NCI-H345 (cell line): ENCODE measurements around the gene PHAF1.

ENCODE experiments used
- DNase-seq: peaks from one replicate; lab custom pipeline; 2025; lab: John Stamatoyannopoulos, UW

The PHAF1 gene

DNA sequence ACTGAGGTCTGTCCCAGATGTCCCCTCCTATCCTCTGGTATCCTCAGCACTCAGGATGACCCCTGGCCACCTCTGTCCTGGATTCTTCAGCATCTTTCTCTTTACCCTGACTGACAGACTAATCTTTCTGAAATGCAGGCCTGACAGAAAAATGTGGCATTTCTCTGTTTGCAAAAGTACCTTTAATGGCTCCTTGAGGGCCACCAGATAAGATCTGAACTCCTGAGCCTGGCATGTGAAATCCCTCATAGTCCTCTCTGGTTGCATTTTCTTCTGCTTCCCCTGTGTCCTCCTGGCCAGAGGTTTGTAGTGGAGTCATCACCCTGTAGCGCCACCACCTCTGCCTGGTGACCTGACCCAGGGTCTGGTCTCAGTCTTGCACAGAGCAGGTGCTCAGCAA, 87.1 kb downstream of the PHAF1 start:
- no peak for DNase-seq

DNA sequence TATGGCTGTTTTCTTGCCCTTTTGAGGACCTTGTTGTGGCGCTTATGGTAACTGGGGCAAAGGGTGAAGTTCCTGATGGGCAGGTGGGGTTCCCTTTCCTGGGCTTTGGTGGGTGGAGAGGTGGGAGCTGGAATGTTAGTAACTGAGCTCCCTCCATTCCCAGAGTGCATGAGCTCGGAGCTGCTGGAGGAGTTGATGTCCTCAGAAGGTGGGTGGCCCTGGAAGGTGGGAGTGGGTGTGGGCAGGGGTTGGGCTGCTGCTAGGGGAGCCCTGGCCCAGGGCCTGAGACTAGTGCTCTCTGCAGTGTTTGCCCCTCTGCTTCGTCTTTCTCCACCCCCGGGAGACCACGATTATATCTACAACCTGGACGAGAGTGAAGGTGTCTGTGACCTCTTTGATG, 88.0 kb downstream of the PHAF1 start:
- DNase-seq: no peak
